Measurements from ENCODE around the gene PEX5.

- no peak for TF ChIP-seq EZH2phosphoT487 (IDR thresholded peaks at IDR 0.05; ENCODE audit: borderline replicate concordance, low read depth, low read length)
- TF ChIP-seq, protein P1, sequence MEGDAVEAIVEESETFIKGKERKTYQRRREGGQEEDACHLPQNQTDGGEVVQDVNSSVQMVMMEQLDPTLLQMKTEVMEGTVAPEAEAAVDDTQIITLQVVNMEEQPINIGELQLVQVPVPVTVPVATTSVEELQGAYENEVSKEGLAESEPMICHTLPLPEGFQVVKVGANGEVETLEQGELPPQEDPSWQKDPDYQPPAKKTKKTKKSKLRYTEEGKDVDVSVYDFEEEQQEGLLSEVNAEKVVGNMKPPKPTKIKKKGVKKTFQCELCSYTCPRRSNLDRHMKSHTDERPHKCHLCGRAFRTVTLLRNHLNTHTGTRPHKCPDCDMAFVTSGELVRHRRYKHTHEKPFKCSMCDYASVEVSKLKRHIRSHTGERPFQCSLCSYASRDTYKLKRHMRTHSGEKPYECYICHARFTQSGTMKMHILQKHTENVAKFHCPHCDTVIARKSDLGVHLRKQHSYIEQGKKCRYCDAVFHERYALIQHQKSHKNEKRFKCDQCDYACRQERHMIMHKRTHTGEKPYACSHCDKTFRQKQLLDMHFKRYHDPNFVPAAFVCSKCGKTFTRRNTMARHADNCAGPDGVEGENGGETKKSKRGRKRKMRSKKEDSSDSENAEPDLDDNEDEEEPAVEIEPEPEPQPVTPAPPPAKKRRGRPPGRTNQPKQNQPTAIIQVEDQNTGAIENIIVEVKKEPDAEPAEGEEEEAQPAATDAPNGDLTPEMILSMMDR (conservative IDR thresholded peaks at IDR 0.05; ENCODE audit: low read length) = no peak
These were observed 14.0 kb upstream of the PEX5 start for GRCh38 chr12:7175493-7175892.

Measured in OCI-LY7 (cell line).